ENCODE data around the gene TREML2. TPM values are rescaled to one million over a fixed set of nuclear protein-coding genes. Genes with fewer than 3 reads are reported as not detected.

The TREML2 gene
- total and polyA plus RNA-seq, 2 of the 8 experiments (the other 6 are each of a cell fraction or from before 2014, with no cell fraction given), result 0.09 to 0.18 TPM

DNA sequence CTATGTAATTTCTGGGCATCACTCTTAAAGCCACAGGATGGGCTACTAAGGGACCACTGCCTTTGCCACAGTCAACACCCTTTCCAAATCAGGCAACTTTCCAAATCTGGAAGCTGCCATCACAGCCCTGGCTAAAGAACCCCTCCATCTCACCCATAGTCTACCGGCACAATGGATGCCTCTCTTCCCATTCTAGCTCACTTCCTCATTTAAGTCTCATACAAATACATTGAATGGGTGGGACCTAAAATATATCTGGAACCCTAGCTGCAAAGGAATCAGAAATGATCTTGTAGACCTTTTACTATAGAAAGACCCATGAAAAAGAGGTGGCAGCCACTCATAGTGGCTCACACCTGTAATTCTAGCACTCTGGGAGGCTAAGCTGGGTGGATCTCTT is 23.9 kb upstream of the TREML2 start:
- no peak for FAIRE-seq
- Histone ChIP-seq H2BK120ac (replicated peaks; ENCODE audit: low read depth, low read length) (no peak overlapping the region), H3K18ac (ENCODE audit: extremely low read depth, low read length) (no peak overlapping the region), H3K14ac (ENCODE audit: insufficient read length) (no peak overlapping the region), H2BK15ac (ENCODE audit: low read length) (no peak overlapping the region), H3K79me1 (ENCODE audit: low read depth, low read length) (no peaks in the 10 kb centered on the region), H3K4me1 (replicated peaks in 1 of 4; ENCODE audit: control insufficient read depth in 3 of 4, insufficient read depth in 4 of 4, low read length in 3 of 4) (no peaks in the 10 kb centered on the region), H2AK5ac (ENCODE audit: low read depth, low read length) (no peak overlapping the region), H4K8ac (ENCODE audit: extremely low read depth, insufficient read depth, low read length) (no peak overlapping the region), H3K4ac (replicated peaks; ENCODE audit: insufficient read length, low read depth, low read length) (no peak overlapping the region), H2BK5ac (ENCODE audit: low read depth, low read length) (no peak overlapping the region), H4K91ac (replicated peaks; ENCODE audit: insufficient read length, low read length) (no peak overlapping the region), H3K27ac (ENCODE audit: low read depth, low read length) (no peak overlapping the region), H4K20me1 (replicated peaks in 1 of 2; ENCODE audit: control insufficient read depth in 1 of 2, insufficient read depth in 2 of 2, low read length in 2 of 2) (no peaks in the 10 kb centered on the region), H3K23me2 (ENCODE audit: low read depth, low read length) (no peaks in the 10 kb centered on the region), H3K9me3 (ENCODE audit: insufficient read depth in 2 of 2, low read depth in 1 of 2, low read length in 1 of 2) (no peaks in the 10 kb centered on the region; a peak in 1 of 4 replicates), H3K23ac (ENCODE audit: insufficient read length) (no peak overlapping the region), H2AFZ (ENCODE audit: low read length) (no peak overlapping the region), H2BK12ac (ENCODE audit: low read depth, low read length) (no peak overlapping the region), H3K56ac (replicated peaks; ENCODE audit: insufficient read length, low read depth, low read length) (no peak overlapping the region), H3K79me2 (ENCODE audit: control insufficient read depth in 1 of 2, insufficient read depth in 2 of 2, low read length in 2 of 2) (no peaks in the 10 kb centered on the region), H4K5ac (ENCODE audit: insufficient read length, low read depth, low read length) (no peak overlapping the region), H3K9ac (replicated peaks in 1 of 4; ENCODE audit: extremely low read depth in 1 of 4, low read depth in 3 of 4, low read length in 3 of 4) (no peak overlapping the region), H3K27me3 (replicated peaks in 1 of 4; ENCODE audit: control insufficient read depth in 3 of 4, extremely low read depth in 1 of 4, insufficient read depth in 3 of 4, low read length in 3 of 4) (no peaks in the 10 kb centered on the region; a peak in 1 of 7 replicates), H3K36me3 (ENCODE audit: control insufficient read depth in 2 of 4, insufficient read depth in 4 of 4, low read length in 3 of 4) (no peaks in the 10 kb centered on the region), H3K4me3 (ENCODE audit: extremely low read depth in 1 of 4, insufficient read depth in 2 of 4, low read depth in 3 of 4, low read length in 4 of 4) (no peak overlapping the region), H3K4me2 (ENCODE audit: insufficient read depth in 1 of 2, low read depth in 2 of 2, low read length in 2 of 2) (no peak overlapping the region), H2BK20ac (ENCODE audit: low read length) (no peak overlapping the region)
- TF ChIP-seq KDM1A (IDR thresholded peaks at IDR 0.05; ENCODE audit: borderline replicate concordance, low read length), result no peak
- TF ChIP-seq HDAC2 (IDR thresholded peaks at IDR 0.05; ENCODE audit: borderline replicate concordance in 1 of 2, low read depth in 2 of 2, low read length in 2 of 2), result no peak
- no peak for TF ChIP-seq EGR1 (IDR thresholded peaks at IDR 0.05; ENCODE audit: borderline replicate concordance, low read depth, low read length)
- TF ChIP-seq CREB1 (IDR thresholded peaks at IDR 0.05), result no peak
- no peak for TF ChIP-seq BACH1 (IDR thresholded peaks at IDR 0.05; ENCODE audit: low read length)
- no peak for DNase-seq (ENCODE audit: low read depth in 1 of 2, low spot score in 2 of 2)
- ChIA-PET POLR2A (ENCODE audit: partially characterized antibody) (no interaction called here), CTCF (ENCODE audit: partially characterized antibody) (interaction anchor here (1.2 to 1.7 kb wide), 4 partner anchors 18 to 55 kb away, joined by 3 to 5 read pairs (median 4); no protein-coding TSS in a partner anchor)
- WGBS, 2 experiments (ENCODE audit: extremely low coverage in 1 of 2, insufficient coverage in 1 of 2, insufficient read length in 1 of 2, insufficient replicate concordance in 2 of 2, low coverage in 1 of 2, low lambda C conversion rate in 2 of 2, missing lambda C conversion rate in 1 of 2), result 88% methylated on average over 1 of the region's 1 CpG; no CpG with 5 or more reads in 1 of the 2 experiments
